ENCODE measurements around the gene ZCCHC3.

GRCh38 chr20:305745-306144 is 8.4 kb downstream of the ZCCHC3 start:
- TF ChIP-seq POLR2A (IDR thresholded peaks at IDR 0.05): no peak
- no peak for TF ChIP-seq POLR2AphosphoS5 (IDR thresholded peaks at IDR 0.05)
- TF ChIP-seq, protein P1, sequence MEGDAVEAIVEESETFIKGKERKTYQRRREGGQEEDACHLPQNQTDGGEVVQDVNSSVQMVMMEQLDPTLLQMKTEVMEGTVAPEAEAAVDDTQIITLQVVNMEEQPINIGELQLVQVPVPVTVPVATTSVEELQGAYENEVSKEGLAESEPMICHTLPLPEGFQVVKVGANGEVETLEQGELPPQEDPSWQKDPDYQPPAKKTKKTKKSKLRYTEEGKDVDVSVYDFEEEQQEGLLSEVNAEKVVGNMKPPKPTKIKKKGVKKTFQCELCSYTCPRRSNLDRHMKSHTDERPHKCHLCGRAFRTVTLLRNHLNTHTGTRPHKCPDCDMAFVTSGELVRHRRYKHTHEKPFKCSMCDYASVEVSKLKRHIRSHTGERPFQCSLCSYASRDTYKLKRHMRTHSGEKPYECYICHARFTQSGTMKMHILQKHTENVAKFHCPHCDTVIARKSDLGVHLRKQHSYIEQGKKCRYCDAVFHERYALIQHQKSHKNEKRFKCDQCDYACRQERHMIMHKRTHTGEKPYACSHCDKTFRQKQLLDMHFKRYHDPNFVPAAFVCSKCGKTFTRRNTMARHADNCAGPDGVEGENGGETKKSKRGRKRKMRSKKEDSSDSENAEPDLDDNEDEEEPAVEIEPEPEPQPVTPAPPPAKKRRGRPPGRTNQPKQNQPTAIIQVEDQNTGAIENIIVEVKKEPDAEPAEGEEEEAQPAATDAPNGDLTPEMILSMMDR (IDR thresholded peaks at IDR 0.05): no peak
